ENCODE measurements around the gene RAB1A. TPM values are rescaled to one million over a fixed set of nuclear protein-coding genes. Genes with fewer than 3 reads are reported as not detected.
"Not testable (repeated sequence)": the region's sequence is repeated elsewhere in the genome, so short reads cannot be mapped to it uniquely, and the experiment has no call there.

RAB1A gene
- total RNA-seq, 1 experiment from 2014 or later = 108 TPM

DNA sequence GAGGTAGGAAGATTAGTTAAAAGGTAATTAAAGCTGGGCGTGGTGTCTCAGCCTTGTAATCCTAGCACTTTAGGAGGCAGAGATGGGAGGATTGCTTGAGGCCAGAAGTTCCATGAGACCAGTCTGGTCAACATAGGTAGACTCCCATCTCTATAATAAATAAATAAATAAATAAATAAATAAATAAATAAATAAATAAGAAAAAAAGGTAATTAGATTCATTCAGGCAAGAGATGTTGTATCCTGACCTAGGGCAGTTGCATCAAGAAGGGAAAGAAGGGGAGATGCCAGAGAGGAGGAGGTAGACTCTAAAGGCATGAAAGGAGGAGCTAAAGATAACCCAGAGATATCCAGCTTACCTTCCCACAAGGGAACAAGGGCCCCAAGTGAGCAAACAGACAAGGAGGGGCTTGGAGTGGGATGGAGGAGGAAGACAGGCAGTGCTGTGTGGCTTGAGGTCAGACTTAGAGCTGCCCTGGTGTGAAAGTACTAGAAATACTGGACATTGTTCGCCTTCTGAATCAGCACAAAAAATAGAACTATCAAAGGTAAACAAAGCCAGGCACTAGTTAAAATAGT is 7.4 kb upstream of the RAB1A start:
- DNase-seq (ENCODE audit: low read depth) = no peak

- no peak for DNase-seq (ENCODE audit: low read depth)
Observed at GRCh38 chr2:65136253-65136652, 6.3 kb upstream of the RAB1A start.

DNA sequence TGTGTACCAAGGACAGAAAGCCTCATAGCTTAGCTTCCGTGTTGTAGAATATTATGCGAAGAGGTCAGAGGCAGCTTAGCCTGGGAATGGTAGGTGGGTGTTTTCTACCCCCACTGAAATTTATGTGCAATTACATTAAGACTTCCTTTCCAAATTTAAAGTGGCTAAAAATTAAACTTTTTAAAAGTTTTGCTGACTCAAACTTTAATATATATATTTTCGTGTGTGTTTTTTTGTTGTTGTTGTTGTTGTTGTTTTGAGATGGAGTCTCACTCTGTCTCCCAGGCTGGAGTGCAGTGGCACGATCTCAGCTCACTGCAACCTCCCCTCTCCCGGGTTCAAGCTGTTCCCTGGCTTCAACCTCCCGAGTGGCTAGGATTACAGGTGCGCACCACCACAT is 4.3 kb upstream of the RAB1A start:
- no peak for DNase-seq (ENCODE audit: low read depth)

DNA sequence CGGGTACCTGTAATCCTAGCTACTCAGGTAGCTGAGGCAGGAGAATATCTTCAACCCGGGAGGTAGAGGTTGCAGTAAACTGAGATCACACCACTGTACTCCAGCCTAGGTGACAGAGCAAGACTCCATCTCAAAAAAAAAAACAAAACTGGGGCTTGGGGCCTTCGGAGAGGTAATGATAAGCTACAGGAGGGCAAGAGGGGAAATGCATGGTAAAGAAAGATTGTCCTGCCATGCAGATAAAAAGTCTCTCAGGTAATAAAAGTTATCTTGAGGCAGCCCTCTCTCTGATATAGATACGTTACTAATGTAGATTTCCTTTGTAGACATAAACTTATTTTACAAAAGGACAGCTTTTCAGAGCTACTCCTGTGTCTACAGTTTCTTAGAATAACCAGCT is 3.7 kb upstream of the RAB1A start:
- DNase-seq (ENCODE audit: low read depth) = no peak

GRCh38 chr2:65132930-65133329 is 3.0 kb upstream of the RAB1A start:
- DNase-seq (ENCODE audit: low read depth) = not testable (repeated sequence)

- DNase-seq (ENCODE audit: low read depth) = no peak
Observed at GRCh38 chr2:65130664-65131175, 814 bp upstream of the RAB1A start.

DNA sequence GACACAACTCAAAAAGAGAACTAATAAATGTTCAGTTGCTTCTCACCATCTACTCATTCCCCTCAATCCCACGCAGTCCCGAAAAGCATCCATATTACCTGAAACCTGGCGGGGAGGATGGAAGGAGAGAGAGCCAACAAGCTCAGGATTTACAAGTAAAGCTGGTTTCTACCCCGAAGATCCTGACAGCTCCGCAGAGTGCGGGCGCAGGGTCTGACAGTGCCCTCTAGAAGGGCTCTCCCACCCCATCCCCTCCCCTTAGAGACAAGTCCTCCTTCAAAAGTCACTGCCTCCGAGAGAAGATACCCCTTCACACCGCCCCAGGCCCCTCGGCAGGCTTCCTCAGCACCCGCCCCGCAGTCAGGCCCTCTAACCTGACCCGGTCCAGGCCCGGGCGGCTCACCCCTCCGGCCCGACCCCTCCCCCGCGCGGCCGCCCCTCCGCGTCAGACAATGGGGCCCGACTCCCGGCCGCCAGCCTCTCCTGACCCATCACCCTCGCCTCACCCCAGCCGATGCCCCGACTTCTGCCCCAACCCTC is 550 bp downstream of the RAB1A start:
- no peak for DNase-seq (ENCODE audit: low read depth)

DNA sequence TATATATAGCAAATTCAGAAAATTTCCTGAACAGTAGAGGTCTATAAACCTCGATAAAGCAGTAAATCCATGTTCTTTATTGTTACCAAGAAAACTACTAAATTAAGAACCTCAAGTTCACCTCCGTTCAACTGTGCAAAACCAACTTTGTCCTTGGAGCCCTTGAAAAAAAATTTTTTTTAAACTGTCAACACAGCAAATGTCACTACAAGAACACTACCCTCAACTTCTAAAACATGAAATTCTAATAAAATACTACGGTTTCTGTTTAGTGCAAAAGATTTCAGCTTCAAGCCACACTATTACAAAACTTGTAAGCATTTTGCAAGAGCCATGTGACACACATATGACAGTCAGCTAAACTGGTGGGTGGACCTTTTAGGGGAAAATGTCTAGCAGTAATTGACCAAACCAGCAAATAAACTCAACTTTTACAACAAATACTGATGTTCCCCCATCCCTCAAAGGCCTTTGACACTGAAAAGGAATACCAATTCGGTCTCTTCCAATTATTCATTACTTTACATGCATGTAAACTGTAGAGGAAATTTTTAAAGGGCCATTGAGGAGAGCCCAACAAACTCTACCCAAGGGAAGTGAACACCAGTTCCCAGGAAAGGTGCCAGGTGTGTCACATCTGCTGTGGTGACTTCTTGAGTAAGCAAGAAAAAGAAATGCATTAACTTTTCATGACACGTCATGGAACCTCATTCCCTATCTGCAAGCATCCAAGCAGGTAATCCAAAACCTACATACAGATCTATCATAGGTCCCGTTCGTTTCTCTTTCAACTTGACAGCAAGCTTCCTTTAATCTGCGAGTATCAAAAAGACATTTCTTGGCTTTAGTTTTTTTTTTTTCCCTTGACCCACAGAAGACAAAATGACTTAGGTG is 1.4 kb downstream of the RAB1A start:
- peak; percentile 3 for DNase-seq (ENCODE audit: low read depth)

DNA sequence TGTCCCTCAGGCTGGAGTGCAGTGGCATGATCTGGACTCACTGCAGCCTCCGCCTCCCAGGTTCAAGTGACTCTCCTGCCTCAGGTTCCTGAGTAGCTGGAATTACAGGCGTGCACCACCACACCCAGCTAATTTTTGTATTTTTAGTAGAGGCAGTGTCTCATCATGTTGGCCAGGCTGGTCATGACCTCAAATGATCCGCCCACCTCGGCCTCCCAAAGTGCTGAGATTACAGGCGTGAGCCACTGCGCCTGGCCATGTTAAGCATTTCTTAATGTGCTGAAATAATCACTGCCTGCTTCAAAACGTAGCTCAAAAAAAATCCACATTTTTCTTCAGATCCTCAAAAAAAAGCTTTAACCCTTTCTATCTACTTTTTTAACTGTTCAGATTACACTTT is 4.4 kb downstream of the RAB1A start:
- DNase-seq (ENCODE audit: low read depth) = not testable (repeated sequence)

DNA sequence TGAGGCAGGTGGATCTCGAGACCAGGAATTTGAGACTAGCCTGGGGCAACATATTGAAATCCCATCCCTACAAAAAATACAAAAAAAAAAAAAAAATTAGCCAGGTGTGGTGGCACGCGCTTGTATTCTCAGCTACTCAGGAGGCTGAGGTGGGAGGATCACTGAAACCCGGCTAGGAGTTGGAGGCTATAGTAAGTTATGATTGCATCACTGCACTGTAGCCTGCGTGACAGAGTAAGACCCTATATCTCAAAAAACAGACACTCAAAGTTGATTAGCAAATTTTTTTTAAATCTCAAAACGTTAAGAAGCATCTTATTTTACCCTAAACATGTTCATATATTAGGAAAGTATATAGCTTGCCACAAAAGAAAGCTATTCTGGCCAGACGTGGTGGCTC is 7.6 kb downstream of the RAB1A start:
- no peak for DNase-seq (ENCODE audit: low read depth)

GRCh38 chr2:65120990-65121693 is 8.8 kb downstream of the RAB1A start:
- no peak for DNase-seq (ENCODE audit: low read depth)

DNA sequence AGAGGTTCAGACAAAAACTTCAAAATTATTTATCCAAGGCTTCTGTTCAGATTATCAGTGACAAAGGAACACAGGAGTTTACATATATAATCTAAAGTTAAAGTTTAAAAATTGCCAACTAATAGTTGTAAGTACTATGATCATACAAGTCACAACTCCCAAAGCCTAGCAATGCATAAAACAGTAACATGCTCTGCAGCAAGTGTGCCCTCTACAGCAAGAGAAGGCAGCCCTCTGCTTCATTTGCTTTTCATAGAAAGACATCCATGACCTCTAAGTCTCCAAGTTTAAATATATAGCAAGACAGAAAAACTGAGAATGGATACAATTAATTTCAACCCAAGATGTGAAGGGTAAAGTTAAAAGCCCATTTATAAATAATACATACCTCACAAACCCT is 13.3 kb downstream of the RAB1A start:
- no peak for DNase-seq (ENCODE audit: low read depth)

GRCh38 chr2:65114921-65115320 is 15.0 kb downstream of the RAB1A start:
- DNase-seq (ENCODE audit: low read depth) = no peak

GRCh38 chr2:65113816-65114215 is 16.1 kb downstream of the RAB1A start:
- no peak for DNase-seq (ENCODE audit: low read depth)

GRCh38 chr2:65113229-65113628 is 16.7 kb downstream of the RAB1A start:
- no peak for DNase-seq (ENCODE audit: low read depth)

DNA sequence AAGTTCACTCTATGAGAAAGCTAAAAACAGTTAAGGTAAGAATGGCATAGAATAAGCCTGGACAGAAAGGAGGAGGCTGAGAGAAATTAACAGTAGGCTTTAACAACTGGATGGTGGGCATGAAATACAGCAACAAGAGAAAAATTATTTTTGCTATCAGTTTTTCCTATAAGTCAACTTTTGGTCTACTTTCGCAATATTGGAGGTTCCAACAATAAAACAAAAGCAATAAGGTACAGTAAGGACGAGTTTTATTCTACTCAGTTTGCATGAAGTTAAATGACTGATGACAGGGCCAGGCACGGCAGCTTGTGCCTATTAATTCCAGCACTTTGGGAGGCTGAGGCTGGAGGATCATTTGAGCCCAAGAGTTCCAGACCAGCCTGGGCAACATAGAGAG is 17.3 kb downstream of the RAB1A start:
- DNase-seq (ENCODE audit: low read depth) = no peak

DNA sequence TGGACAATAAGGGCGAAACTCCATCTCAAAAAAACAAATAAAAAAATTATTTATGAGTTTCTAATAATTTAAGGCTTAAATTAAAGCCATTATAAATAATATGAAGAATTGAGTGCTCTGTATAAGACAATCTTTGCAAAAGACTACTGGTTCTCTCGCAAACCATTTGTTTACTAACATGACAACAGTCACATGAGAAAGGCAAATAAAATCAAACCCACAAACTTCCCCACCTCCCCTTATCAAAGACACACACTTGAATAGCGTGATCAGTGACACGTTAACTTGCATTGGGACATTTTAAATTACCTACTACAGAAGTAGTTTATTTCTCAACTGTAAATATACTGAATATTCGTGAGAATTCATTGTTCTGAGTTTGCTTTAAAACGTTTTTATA is 21.1 kb downstream of the RAB1A start:
- no peak for DNase-seq (ENCODE audit: low read depth)

- no peak for DNase-seq (ENCODE audit: low read depth)
Observed at GRCh38 chr2:65107530-65107929, 22.4 kb downstream of the RAB1A start.

DNA sequence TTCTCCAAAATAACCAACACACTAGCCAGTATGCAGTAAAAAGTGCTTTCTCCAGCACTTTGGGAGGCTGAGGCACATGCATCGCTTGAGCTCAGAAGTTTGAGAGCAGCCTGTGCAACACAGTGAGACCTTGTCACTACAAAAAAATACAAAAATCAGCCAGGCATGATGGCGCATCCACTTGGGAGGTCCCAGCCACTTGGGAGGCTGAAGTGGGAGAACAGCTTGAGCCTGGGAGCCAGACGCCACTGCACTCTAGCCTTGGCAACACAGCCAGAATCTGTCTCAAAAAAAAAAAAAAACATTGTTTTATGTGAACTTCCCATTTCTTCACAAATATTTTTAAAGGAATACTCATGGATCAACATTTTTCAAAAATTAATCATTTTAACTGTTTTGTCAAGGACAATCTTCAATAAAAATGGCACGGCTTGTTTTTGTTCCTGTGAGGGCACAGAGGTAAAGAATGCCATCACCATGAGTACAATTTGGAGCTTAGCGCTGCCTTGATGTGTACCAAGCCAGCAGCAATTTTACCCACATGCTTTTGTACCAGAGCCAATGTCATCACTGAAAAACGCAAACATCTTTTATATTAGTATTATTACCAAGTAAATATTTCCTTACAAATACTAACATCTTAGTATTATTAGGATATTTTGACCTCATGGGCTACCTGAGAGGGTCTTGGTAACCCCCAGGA is 26.7 kb downstream of the RAB1A start:
- DNase-seq (ENCODE audit: low read depth) = no peak

DNA sequence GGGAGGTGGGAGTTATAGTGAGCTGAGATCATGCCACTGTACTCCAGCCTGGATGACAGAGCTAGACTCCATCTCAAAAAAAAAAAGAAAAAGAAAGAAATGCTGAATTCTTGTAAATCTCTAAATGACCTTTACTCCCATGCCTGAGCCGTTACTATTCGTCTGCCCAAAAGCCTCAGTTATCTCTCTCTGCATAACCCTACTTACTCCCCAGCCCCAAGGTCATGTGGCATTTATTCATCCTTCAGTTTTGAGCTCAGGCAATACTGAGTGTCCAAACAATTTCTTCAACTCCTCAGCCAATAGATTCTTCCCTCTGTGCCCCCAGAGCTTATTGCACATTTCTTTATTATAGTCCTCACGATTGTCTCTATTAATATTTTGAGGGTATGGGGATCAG is 28.8 kb downstream of the RAB1A start:
- no peak for DNase-seq (ENCODE audit: low read depth)

DNA sequence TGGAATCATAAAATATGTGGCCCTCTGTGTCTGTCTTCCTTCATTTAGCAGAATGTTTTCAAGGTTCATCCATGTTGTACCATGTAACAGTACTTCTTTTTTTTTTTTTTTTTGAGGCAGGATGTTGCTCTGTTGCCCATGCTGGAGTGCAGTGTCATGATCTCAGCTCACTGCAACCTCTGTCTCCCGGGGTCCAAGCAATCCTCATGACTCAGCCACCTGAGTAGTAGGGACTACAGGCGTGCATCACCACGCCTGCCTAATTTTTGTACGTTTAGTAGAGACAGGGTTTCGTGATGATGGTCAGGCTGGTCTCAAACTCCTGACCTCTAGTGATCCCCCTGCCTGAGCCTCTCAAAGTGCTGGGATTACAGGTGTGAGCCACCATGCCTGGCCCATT is 31.2 kb downstream of the RAB1A start:
- peak; percentile 50 for DNase-seq (ENCODE audit: low read depth)
